ENCODE results near the gene ANKIB1.

DNA sequence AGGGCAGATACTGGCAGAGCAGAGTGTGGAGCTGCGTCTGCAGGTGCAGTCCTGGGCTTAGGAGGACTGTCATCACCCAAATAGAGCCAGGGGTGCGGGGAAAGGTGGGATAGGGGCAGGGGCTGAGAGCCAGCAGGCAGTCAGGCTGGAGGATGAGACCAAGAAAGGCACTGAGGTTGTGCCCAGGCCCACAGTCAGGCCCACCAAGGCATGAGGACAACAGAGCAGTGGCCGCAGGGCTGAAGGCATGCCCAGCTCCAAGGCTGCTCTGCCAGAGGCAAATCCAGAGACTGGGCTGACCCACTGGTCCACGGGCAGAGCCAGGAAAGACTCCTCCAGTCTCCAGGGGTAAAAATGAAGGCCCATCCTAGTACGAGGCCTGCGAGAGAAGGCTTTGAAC lies 177.2 kb downstream of the ANKIB1 start:
- TF ChIP-seq, protein P1, sequence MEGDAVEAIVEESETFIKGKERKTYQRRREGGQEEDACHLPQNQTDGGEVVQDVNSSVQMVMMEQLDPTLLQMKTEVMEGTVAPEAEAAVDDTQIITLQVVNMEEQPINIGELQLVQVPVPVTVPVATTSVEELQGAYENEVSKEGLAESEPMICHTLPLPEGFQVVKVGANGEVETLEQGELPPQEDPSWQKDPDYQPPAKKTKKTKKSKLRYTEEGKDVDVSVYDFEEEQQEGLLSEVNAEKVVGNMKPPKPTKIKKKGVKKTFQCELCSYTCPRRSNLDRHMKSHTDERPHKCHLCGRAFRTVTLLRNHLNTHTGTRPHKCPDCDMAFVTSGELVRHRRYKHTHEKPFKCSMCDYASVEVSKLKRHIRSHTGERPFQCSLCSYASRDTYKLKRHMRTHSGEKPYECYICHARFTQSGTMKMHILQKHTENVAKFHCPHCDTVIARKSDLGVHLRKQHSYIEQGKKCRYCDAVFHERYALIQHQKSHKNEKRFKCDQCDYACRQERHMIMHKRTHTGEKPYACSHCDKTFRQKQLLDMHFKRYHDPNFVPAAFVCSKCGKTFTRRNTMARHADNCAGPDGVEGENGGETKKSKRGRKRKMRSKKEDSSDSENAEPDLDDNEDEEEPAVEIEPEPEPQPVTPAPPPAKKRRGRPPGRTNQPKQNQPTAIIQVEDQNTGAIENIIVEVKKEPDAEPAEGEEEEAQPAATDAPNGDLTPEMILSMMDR (IDR thresholded peaks at IDR 0.05), result no peak
- TF ChIP-seq POLR2A (IDR thresholded peaks at IDR 0.05) (no peak), POLR2AphosphoS5 (IDR thresholded peaks at IDR 0.05) (no peak)
